Ectodermal cell (in vitro differentiated cells): ENCODE data around the gene RNPEPL1.

Source experiments
- H3K27ac ChIP-seq: 2 replicates; pipeline ENCODE4 v1.7.0; 2013; ENCODE audit warnings: mild to moderate bottlenecking, low read depth, low read length; ENCODE audit not compliant: insufficient read depth, poor library complexity, severe bottlenecking
- H3K27me3 ChIP-seq: 2 replicates; pipeline ENCODE4 v1.7.0; 2013; ENCODE audit warnings: mild to moderate bottlenecking, low read length; ENCODE audit not compliant: insufficient read depth, control insufficient read depth, poor library complexity, severe bottlenecking
- H3K36me3 ChIP-seq: one replicate; pipeline ENCODE4 v1.7.0; 2013; ENCODE audit warnings: low read length; ENCODE audit not compliant: control insufficient read depth, insufficient read depth
- H3K4me1 ChIP-seq: one replicate; pipeline ENCODE4 v1.7.0; 2013; ENCODE audit warnings: low read length; ENCODE audit not compliant: control insufficient read depth, insufficient read depth
- H3K4me3 ChIP-seq: 2 replicates; pipeline ENCODE4 v1.7.0; 2013; ENCODE audit warnings: low read depth, low read length, control low read depth; ENCODE audit not compliant: insufficient read depth
- H3K9me3 ChIP-seq: 2 replicates; pipeline ENCODE4 v1.7.0; 2013; ENCODE audit warnings: mild to moderate bottlenecking, low read length, moderate library complexity; ENCODE audit not compliant: control insufficient read depth
- WGBS, 2 experiments: methylation state at CpG; one replicate each; pipeline ENCODE4 v1.1.7; 2013; ENCODE audit warnings: missing lambda C conversion rate in 2 of 2; 5-methylcytosine and 5-hydroxymethylcytosine counted together

Gene RNPEPL1

DNA sequence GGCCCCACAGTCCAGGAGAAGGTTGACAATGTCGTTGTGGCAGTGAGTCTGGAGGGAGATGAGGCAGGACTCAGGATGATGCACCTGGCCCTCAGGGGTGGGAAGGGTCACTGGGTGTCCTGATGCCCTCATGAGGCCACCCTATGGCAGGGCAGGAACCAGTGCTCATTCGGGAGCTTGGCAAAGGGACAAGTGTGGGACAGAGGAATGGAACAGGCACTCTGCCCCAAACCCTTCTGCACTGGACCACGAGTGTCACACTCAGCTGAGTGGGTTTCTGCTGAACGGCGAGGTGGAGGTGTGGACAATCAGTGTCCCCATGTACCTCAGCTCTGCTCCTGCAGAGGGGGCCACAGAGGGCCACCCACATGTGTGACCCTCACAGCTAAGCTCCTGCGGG, 42.5 kb upstream of the RNPEPL1 start:
- Histone ChIP-seq H3K4me3 (no peak overlapping the region), H3K36me3 (peaks cover 6% of the 10 kb centered on the region), H3K27me3 (peaks cover 2% of the 10 kb centered on the region), H3K4me1 (no peaks in the 10 kb centered on the region), H3K9me3 (no peaks in the 10 kb centered on the region), H3K27ac (no peak overlapping the region)
- 94 to 95% methylated on average over 6 of the region's 6 CpGs for WGBS, 2 experiments

DNA sequence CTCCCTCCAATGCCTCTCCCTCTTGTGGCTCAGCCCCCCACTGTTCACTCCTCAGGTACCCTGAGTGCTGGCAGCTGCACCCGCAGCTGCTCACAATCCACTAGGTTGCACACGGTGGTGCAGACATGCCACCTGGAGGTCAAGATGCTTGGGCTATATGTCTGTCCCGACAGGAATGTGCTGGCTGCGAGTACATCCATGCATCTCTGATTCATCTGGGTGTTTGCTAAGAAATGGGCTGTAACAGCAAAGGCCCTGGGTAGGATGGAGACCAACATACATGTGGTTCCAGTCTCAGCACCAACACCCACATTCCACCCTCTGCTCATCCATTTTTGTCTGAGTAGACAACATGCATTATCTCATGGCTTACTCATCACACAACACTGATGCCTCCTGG, 41.8 kb upstream of the RNPEPL1 start:
- Histone ChIP-seq H3K9me3 (no peaks in the 10 kb centered on the region), H3K27me3 (no peaks in the 10 kb centered on the region), H3K36me3 (peaks cover 6% of the 10 kb centered on the region), H3K27ac (no peak overlapping the region), H3K4me3 (no peak overlapping the region), H3K4me1 (no peaks in the 10 kb centered on the region)
- 66 to 73% methylated on average over 4 of the region's 4 CpGs for WGBS, 2 experiments

DNA sequence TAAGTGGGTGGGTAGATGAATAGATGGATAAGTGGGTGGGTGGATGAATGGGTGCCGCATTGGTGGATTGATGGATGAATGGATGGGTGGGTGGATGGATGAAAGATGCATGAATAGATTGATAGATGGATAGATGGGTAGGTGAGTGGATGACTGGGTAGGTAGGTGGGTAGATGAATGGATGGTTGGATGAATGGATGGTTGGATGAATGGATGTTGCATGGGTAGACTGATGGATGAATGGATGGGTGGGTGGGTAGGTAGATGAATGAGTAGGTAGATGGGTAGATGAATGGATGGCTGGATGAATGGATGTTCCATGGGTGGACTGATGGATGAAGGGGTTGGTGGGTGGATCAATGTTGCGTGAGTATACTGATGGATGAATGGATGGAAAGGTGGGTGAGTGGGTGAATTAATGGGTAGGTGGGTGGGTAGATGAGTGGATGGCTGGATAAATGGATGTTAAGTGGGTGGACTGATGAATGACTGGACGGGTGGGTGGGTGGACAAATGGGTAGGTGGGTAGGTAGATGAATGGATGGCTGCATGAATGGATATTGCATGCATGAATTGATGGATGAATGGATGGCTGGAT, 41.0 kb upstream of the RNPEPL1 start:
- WGBS, 2 experiments = 83% methylated on average over 3 of the region's 3 CpGs
- Histone ChIP-seq H3K27me3 (no peaks in the 10 kb centered on the region), H3K36me3 (peaks cover 6% of the 10 kb centered on the region), H3K4me1 (no peaks in the 10 kb centered on the region), H3K9me3 (no peaks in the 10 kb centered on the region), H3K4me3 (no peak overlapping the region), H3K27ac (no peak overlapping the region)

DNA sequence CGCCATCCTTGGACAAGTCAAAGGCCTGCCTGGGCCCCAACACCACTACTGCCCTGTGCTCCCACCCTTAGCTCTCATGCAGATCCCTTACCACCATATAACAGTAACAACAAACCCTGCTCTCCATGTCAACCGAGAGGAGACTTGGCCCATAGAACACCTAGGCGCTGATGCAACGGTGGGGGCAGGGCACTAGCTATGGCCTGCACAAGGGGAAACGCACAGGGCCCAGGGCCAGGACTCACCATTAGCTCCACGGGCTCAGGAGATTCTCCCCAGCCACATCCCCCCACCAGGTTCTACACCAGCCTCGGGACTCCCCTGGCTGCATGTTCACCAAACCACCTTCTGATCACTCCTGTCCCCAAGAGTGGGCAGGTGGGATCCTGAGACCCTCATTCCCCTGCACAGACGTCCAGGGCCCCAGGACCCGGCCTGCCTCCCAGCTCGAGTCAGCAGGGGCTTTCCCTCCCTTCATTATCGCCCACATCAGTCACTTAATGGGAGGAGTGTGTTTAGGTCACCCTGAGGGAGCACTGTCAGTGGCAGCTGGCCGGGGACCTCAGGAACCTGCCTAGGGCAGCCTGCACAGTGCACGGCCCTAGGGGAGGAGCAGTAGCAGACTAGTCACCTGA, 39.8 kb upstream of the RNPEPL1 start:
- 91 to 92% methylated on average over 12 to 13 of the region's 13 CpGs for WGBS, 2 experiments

DNA sequence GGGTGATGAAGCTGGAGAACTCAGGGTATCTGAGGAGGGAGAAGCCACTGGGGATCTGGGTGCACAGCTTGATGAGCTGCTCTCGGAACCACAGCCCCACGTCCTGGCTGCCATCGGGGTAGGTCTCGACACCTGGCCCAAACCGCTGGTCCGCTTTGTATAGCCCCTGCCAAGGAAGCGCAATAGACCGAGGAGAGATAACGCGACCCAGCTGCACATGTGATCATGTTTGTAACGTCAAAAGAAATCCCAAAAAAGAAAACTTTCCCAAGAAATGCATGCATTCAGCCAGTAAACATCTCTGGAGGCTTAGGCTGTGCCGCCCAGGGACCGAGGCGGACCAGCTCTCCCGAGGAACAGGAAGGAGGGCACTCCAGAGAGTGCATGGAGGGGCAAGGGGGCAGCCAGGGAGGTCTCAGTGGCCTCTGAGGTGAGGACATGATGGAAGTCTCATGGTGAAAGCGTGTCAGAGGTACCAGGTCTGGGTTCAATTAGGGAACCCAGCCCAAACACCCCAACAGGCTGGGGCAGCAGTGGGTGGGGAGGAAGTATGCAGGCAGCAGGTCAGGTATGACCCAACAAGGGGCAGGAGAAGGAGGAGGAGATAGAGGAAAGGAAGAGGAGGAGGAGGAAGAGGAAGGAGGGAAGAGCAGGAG, 38.8 kb upstream of the RNPEPL1 start:
- 95 to 96% methylated on average over 16 of the region's 16 CpGs for WGBS, 2 experiments
- Histone ChIP-seq H3K9me3 (no peaks in the 10 kb centered on the region), H3K4me3 (no peak overlapping the region), H3K27ac (no peak overlapping the region), H3K36me3 (no peaks in the 10 kb centered on the region), H3K27me3 (no peaks in the 10 kb centered on the region), H3K4me1 (no peaks in the 10 kb centered on the region)

More for the DNA sequence above, 39.8 kb upstream of the RNPEPL1 start:
- Histone ChIP-seq H3K36me3 (peaks cover 6% of the 10 kb centered on the region), H3K4me1 (no peaks in the 10 kb centered on the region), H3K27ac (no peak overlapping the region), H3K4me3 (no peak overlapping the region), H3K27me3 (no peaks in the 10 kb centered on the region), H3K9me3 (no peaks in the 10 kb centered on the region)

DNA sequence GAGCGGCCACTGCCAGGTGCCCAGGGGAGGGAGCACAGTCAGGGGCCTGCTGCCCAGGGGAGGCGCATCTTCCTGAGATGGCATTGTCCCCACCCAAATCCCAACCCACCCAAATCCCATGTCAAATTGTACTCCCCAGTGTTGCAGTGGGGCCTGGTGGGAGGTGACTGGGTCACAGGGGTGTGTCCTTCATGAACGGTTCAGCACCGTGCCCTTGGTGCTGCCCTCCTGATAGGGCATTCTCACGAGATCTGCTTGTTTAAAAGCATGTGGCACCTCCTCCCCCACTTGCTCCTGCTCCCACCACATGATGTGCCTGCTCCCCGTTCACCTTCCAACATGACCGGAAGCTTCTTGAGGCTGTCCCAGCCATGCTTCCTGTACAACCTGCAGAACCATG, 38.1 kb upstream of the RNPEPL1 start:
- Histone ChIP-seq H3K4me3 (no peak overlapping the region), H3K4me1 (no peaks in the 10 kb centered on the region), H3K27ac (no peak overlapping the region), H3K27me3 (no peaks in the 10 kb centered on the region), H3K36me3 (no peaks in the 10 kb centered on the region), H3K9me3 (no peaks in the 10 kb centered on the region)
- WGBS, 2 experiments = 93% methylated on average over 7 of the region's 7 CpGs

DNA sequence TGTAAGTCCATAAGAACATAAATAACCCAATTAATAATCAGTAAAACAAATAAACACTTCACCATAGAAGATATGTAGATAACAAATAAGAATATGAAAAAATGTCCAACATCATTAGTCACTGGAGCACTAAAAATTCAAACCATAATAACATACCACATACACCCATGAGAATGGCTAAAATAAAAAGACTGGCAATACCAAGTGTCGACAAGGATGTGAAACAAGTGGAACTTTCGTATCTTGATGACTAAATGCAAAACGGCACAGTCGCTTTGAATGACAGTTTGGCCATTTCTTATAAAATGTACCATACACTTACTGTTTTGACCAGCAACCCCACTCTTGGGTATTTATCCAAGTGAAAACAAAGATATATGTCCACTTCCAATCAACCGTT, 37.2 kb upstream of the RNPEPL1 start:
- no peaks in the 10 kb centered on the region for H3K36me3 ChIP-seq
- H3K4me3 ChIP-seq = no peak overlapping the region
- no peak overlapping the region for H3K27ac ChIP-seq
- WGBS, 2 experiments = 95 to 98% methylated on average over 4 of the region's 5 CpGs
- H3K9me3 ChIP-seq = no peaks in the 10 kb centered on the region
- H3K27me3 ChIP-seq = no peaks in the 10 kb centered on the region
- no peaks in the 10 kb centered on the region for H3K4me1 ChIP-seq

DNA sequence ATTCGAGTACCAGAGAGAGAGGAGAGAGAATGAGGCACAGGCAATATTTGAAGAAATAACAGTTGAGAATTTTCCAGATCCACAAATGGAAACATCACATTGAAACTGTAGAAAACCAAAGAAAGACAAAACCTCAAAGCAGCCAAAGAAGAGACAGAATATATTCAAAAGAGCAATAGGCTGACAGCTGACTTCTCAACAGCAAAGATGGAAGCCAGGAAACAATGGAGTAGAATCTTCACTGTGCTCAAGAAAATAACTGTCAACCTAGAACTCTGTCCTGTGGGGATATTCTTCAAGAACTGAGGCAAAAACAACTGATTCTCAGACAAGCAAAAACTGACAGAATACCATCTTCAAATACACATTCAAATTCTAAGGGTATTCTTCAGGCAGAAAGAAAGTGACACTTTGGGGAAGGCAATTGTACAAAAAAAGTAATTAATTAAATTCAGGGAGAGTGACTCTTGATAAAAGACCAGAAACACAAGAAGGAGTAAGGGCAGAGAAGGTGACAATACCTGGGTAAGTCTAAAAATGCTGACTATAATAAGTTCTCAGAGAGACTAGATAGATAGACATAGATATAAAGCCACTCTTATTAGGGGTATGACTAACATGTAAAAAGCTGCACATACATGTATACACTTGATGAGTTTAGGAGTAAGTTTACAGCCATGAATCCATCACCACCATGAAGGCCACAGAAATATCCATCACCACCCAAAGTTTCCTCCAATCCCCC, 36.1 kb upstream of the RNPEPL1 start:
- no peak overlapping the region for H3K4me3 ChIP-seq
- H3K36me3 ChIP-seq = no peaks in the 10 kb centered on the region
- WGBS, 2 experiments = 100% methylated on average over 1 of the region's 1 CpG
- no peaks in the 10 kb centered on the region for H3K27me3 ChIP-seq
- no peaks in the 10 kb centered on the region for H3K9me3 ChIP-seq
- no peak overlapping the region for H3K27ac ChIP-seq
- H3K4me1 ChIP-seq = no peaks in the 10 kb centered on the region

DNA sequence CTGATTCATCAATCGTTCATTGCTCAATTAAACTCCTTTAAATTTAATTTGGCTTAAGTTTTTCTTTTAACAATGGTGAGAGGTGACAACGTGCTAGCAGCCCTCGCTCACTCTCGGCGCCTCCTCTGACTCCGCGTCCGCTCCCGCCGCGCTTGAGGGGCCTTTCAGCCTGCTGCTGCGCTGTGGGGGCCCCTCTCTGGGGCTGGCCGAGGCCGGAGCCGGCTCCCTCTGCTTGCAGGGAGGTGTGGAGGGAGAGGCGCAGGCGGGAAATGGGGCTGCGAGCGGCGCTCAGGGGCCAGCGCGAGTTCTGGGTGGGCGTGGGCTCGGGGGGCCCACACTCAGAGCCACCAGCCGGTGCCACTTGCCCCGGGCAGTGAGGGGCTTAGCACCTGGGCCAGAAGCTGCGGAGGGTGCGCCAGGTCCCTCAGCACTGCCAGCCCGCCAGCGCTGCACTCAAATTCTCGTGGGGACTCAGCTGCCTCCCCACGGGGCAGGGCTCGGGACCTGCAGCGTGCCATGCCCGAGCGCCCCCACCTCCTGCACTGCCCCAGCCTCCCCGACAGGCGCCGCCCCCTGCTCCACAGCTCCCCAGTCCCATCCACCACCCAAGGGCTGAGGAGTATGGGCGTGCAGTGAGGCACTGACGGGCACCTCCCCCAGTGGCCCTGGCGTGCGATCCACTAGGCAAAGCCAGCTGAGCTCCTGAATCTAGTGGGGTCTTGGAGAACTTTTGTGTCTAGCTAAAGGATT, 30.1 kb upstream of the RNPEPL1 start:
- H3K4me3 ChIP-seq = no peak overlapping the region
- no peaks in the 10 kb centered on the region for H3K27me3 ChIP-seq
- no peaks in the 10 kb centered on the region for H3K4me1 ChIP-seq
- H3K36me3 ChIP-seq = no peaks in the 10 kb centered on the region
- no peaks in the 10 kb centered on the region for H3K9me3 ChIP-seq
- WGBS, 2 experiments = 93 to 95% methylated on average over 43 of the region's 43 CpGs
- H3K27ac ChIP-seq = no peak overlapping the region
